ENCODE measurements around the gene CSTB.

CSTB gene

DNA sequence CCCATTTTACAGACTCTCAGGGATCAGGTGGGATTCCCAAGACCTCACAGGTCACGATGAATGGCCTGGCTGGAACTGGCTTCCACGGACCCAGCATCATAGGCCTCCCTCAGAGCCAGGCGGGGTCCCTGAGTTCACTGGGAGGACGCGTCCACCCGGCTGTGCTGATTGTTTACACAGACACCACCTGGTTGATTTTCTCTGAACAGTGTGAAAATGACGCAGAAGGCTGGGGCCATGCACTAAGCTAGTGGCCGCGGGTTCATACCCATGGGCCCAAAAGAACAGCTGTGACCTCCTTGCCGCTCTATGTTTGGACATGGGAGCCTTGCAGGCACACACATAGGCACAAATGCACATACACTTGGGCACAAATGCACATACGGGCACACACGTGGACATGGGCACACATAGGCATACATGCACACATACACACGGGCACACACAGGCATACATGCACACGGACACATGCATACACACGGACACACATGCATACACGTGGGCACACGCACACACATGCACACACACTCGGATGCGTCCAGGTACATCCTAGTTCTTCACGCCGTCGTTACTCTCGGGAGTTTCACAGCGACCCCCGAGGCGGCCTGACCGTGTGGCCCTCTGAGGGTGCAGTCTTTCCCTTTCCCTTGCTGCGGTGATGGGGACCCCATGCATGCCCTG is 23.2 kb downstream of the CSTB start:
- DNase-seq (ENCODE audit: low read depth in 2 of 3, low spot score in 2 of 3) = no peak

DNA sequence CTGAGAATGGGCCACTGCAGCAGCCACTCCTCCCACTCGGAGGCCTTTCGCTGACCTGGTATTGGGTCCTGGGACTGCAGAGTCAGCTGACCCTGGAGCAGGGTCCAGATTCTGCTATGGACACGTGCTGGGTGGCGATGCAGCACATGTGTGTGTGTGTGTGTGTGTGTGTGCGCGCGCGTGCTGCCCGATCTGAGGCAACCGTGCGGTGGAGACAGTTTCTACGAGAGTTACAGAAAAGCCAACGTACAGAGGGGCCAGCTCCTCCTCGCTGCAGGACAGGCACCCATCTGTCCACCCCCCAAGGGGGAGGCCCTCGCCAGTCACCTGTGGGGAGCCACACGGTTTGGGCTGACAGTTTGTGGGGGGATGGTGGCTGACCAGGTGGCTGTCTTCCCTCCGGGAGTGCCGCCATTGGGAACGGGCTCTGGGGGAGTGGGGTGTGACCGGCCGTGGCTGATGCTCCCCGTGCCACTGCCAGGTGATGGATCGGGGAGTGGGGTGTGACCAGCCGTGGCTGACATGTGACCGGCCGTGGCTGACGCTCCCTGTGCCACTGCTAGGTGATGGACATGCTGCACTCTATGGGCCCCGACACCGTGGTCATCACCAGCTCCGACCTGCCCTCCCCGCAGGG is 24.0 kb downstream of the CSTB start:
- DNase-seq (ENCODE audit: low read depth in 2 of 3, low spot score in 2 of 3) = no peak

GRCh38 chr21:43750339-43751033 is 25.6 kb downstream of the CSTB start:
- DNase-seq (ENCODE audit: low read depth in 2 of 3, low spot score in 2 of 3) = no peak

DNA sequence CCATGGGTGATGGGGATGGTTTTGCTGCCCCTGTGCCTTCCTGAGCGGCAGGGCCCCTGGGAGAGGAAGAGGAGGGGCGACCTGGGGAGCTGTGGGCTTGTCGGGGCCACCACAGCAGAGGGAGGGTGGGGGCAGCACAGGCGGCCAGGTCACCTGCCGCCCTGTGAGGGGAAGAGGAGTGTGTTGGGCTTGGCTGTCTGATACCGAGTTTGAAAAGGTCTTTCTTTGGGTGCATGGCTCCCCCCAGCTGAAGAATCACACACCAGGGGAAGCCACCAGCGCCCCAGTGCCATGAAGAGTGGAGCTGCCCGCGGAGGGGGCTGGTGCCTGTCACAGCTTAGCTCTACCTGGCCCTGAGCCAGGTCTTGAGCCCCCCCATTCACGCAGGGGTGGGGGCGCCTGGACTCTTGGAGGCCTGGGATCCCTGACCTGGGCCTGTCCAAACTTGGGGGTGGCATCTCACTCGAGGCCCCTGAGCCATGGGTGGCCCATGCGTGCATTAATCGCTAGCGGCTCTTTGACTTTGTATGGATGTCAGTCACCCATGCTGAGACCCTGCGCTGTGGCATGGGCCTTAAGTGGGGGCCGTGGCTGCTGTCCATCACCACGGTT is 26.4 kb downstream of the CSTB start:
- no peak for DNase-seq (ENCODE audit: low read depth in 2 of 3, low spot score in 2 of 3)

DNA sequence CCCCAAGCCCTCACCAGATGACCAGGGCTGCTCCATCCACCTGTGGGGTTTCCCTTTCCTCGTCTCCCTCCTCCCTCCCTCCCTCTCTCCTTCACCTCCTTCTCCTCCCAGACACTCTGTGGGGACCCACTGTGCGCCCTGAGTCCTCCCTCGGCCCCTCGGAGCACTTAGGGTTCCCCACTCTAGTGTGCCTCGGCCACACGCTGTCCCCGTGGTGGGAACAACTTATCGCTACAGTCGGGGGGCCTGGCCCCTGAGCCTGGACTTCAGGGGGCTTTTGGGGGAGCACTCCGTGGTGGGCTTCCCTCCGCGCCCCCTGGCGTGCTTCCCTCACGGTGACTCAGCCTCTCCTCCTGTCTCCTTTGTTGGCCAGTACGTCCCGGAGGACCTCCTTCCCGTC is 27.5 kb downstream of the CSTB start:
- DNase-seq (ENCODE audit: low read depth in 2 of 3, low spot score in 2 of 3) = no peak

DNA sequence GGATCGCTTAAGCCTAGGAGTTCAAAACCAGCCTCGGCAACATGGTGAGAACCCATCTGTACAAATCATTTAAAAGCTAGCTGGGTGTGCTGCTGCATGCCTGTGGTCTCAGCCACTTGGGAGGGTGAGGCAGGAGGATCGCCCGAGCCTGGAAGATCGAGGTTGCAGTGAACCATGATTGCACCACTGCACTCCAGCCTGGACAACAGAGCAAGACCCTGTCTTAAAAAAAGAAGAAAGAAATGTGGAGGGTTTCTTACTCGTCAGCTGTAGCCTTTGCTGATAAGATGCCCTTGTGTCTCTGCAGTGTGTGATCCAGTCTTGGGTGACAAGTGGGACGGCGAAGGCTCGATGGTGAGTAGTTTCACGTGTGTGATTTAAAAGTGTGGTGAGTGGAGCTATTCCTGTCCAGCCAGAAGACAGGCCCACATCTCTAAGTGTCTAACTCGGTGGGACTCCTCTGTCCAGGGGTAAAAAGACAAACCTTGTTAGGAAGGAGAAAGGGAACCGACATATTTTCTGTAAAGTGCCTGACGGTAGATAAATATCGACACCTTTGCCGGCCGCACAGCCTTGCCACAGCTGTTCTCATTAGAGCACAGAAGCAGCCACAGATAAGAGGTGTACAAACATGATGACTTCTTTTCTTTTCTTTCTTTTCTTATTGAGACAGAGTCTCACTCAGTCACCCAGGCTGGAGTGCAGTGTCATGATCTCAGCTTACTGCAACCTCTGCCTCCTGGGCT is 30.2 kb downstream of the CSTB start:
- no peak for DNase-seq (ENCODE audit: low read depth in 2 of 3, low spot score in 2 of 3)

- DNase-seq (ENCODE audit: low read depth in 2 of 3, low spot score in 2 of 3) = no peak
Measured at GRCh38 chr21:43744725-43745124, 31.4 kb downstream of the CSTB start.

- no peak for DNase-seq (ENCODE audit: low read depth in 2 of 3, low spot score in 2 of 3)
Measured at GRCh38 chr21:43743947-43744346, 32.2 kb downstream of the CSTB start.

DNA sequence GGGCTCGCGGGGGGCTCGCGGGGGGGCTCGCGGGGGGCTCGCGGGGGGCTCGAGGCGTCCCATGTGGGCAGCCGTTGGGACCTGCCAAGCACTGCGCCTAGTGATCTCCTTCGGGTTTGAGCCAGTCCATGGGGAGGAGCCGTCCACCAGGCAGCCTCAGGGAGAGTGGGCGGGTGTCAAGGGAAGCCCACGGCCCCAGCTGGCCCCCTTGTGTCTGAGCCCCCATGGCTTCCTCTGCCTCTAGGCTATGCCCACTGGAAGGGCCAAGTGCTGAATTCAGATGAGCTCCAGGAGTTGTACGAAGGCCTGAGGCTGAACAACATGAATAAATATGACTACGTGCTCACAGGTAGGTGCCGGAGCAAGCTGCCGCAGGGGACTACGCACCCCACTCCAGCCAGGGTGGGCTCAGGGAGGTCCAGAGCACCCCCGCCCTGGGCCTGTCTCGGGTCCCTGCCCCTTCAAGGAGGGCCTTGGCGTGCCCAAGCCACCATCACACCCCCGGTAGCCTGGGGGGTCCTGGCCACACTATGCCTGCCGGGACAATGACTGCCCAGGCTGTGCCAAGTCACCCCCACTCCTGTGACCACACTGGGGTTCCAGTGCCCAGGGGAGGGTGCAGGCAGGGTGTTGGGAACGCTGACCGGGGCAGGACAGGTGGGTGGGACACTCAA is 34.5 kb downstream of the CSTB start:
- no peak for DNase-seq (ENCODE audit: low read depth in 2 of 3, low spot score in 2 of 3)

GRCh38 chr21:43740497-43741156 is 35.5 kb downstream of the CSTB start:
- no peak for DNase-seq (ENCODE audit: low read depth in 2 of 3, low spot score in 2 of 3)

DNA sequence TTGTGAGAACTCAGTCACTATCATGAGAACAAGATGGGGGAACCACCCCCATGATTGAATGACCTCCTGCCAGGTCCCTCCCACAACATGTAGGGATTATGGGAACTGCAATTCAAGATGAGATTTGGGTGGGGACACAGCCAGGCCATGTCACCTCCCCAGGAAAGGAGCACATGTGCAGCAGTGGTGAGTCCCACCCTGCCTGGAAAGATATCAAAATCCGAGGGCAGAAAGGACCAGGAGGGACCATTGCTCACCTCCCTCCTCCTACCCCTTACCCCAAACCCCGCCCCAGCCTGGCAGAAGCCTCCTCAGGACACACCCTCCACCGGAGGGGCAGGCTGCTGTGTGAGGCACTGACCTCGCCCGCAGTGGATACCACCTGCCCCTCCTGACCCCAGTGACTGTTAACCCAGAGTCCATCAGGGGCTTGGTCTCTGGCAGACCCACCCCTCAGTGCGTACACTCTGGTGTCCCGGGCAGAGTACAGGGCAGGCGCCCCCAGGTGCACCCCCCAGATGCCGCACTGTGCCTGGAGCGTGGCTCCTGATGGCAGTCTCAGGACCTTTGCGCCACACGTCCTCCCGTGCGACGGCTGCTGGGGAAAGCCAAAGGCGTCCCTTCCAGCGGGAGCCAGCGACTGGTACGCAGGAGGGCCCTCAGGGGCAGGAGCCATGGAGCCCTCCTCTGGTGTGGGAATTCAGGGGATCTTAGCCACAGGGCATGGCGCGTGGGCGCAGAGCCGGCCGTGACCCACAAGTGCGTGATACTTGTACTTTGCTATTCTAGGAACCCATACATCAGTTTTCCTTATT is 36.3 kb downstream of the CSTB start:
- no peak for DNase-seq (ENCODE audit: low read depth in 2 of 3, low spot score in 2 of 3)

- no peak for DNase-seq (ENCODE audit: low read depth in 2 of 3, low spot score in 2 of 3)
Measured at GRCh38 chr21:43737158-43737950, 38.8 kb downstream of the CSTB start.

GRCh38 chr21:43736224-43736883 is 39.8 kb downstream of the CSTB start:
- DNase-seq (ENCODE audit: low read depth in 2 of 3, low spot score in 2 of 3) = no peak

DNA sequence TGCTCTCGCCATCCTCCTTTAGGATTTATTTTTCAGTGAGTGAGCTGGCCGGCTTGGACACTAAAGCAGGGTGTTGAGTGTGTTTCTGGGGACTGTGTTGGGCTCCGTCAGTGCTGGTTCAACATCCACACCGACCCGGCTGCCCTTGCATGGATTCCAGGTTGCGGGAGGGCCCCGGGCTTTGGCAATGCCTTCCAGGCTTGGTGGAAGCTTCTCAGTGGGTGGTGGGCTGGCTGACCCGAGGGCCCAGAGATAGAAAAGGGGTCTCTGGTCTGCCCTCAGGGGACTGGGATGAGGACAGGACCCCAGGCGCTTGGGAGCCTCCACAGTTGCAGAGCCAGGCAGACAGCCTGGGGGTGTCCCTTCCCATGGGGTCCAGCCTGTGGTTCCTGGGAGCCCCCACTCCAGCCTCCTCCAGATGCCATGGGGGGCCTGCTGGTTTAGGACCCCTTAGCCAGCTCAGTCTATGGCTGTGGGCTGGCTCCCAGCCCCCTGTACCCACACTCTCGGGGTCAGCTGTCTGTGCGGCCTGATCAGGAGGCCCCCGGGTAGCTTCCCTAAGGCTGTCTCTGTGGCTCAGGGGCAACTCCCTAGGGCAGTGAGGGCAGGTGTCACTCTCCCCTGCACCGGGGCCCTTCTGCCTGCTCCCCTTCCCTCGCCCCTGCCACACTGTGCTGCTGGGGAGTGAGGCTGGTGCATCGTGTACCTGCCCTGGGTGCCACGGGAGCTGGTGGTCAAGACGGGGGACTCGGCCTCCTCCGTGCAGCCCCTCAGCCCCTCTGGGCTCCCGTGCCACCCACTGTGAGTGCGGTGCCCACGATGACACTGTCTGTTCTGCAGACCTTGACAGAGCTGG is 40.6 kb downstream of the CSTB start:
- DNase-seq (ENCODE audit: low read depth in 2 of 3, low spot score in 2 of 3) = no peak

DNA sequence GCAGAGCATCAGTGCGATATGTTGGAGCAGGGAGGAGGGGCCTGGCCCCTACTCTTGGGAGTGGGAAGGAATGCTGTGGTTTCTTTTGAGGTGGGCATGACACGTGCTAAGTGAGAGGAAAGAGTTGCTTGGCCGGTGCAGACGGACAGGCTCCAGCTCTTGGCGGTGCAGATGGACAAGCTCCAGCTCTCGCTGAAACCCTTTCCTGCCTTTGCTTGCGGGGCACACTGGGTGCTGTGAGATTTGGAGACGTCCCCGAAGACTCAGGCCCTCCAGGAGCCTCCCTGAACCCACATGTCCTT is 41.2 kb downstream of the CSTB start:
- DNase-seq (ENCODE audit: low read depth in 2 of 3, low spot score in 2 of 3) = no peak

- no peak for DNase-seq (ENCODE audit: low read depth in 2 of 3, low spot score in 2 of 3)
Measured at GRCh38 chr21:43734131-43734927, 41.8 kb downstream of the CSTB start.
